Endothelial cell of umbilical vein (primary cell): Measurements from ENCODE around the gene WDR27. TPM values are rescaled to one million over a fixed set of nuclear protein-coding genes. Genes with fewer than 3 reads are reported as not detected.

Source experiments
- BruUV-seq: library from RNA; stranded (reverse); fragments of 400-500 nt; replicated peaks from 2 replicates; lab custom pipeline; 2021; lab: Mats Ljungman, UMichigan
- CTCF ChIA-PET: fragments of 300-600, 350-600 bp; sonication (Branson Sonifier 250); formaldehyde crosslinking; loops from one replicate; lab custom pipeline; 2021; ENCODE audit warnings: antibody characterized with exemption, inconsistent platforms; lab: Charles Lee
- POLR2A ChIA-PET: fragments of 300-600, 350-600 bp; sonication (Branson Sonifier 250); formaldehyde crosslinking; loops from one replicate; lab custom pipeline; 2021; ENCODE audit warnings: antibody characterized with exemption, inconsistent platforms; lab: Charles Lee
- DNase-seq: peaks from one replicate; pipeline ENCODE4 v3.0.0-alpha.2; 2011; ENCODE audit warnings: low read depth, low spot score
- FAIRE-seq: peaks from 2 replicates; lab custom pipeline; 2011; peaks lifted over from hg19 to GRCh38; lab: Jason Lieb, UNC
- H2AFZ ChIP-seq: 2 replicates; pipeline ENCODE4 v1.6.0; 2012; ENCODE audit warnings: low read depth, low read length, control low read depth, inconsistent platforms
- H3K27ac ChIP-seq: 2 replicates; pipeline ENCODE4 v1.5.1; 2011; ENCODE audit warnings: low read depth, mild to moderate bottlenecking, control low read depth, low read length, moderate library complexity; ENCODE audit not compliant: insufficient read depth
- H3K27me3 ChIP-seq, 2 experiments: 2 replicates each; pipeline versions ENCODE4 v1.6.0 to v1.6.1; 2011; ENCODE audit warnings: low read length in 2 of 2, mixed read lengths in 1 of 2; ENCODE audit not compliant: control insufficient read depth in 2 of 2, insufficient read depth in 2 of 2
- H3K36me3 ChIP-seq, 2 experiments: 2 replicates in 1 of 2; 3 replicates in 1 of 2; pipeline ENCODE4 v1.5.1; 2011; ENCODE audit warnings: low read length in 2 of 2, mild to moderate bottlenecking in 1 of 2, moderate library complexity in 1 of 2; ENCODE audit not compliant: control insufficient read depth in 2 of 2, insufficient read depth in 2 of 2; ENCODE audit errors: extremely low read depth in 1 of 2
- H3K4me1 ChIP-seq: 3 replicates; pipeline ENCODE4 v1.5.1; 2011; ENCODE audit warnings: mild to moderate bottlenecking, low read length; ENCODE audit not compliant: control insufficient read depth, insufficient read depth; ENCODE audit errors: extremely low read depth
- H3K4me2 ChIP-seq: 2 replicates; pipeline ENCODE4 v1.6.1; 2011; ENCODE audit warnings: low read length, control low read depth, mixed read lengths; ENCODE audit not compliant: insufficient read depth
- H3K4me3 ChIP-seq, 3 experiments: fragments of 200-600 bp in 1 of 3; sonication (generic), shearing (Covaris generic) in 1 of 3; replicated peaks in 1 of 3; 2 replicates each; pipeline ENCODE4 v1.5.1; 2011 to 2016; ENCODE audit warnings: control low read depth in 3 of 3, low read length in 3 of 3, mild to moderate bottlenecking in 2 of 3, inconsistent platforms in 1 of 3, low read depth in 1 of 3, moderate library complexity in 1 of 3; ENCODE audit not compliant: insufficient read depth in 1 of 3
- H3K79me2 ChIP-seq: 2 replicates; pipeline ENCODE4 v1.6.0; 2012; ENCODE audit warnings: low read length, inconsistent platforms; ENCODE audit not compliant: control insufficient read depth, insufficient read depth
- H3K9ac ChIP-seq: replicated peaks from 2 replicates; pipeline ENCODE3; 2011; ENCODE audit warnings: low read length, control low read depth; ENCODE audit not compliant: insufficient read depth; ENCODE audit errors: extremely low read depth
- H3K9me1 ChIP-seq: replicated peaks from 3 replicates; pipeline ENCODE4 v1.6.0; 2011; ENCODE audit warnings: mild to moderate bottlenecking, low read length; ENCODE audit not compliant: control insufficient read depth, insufficient read depth; ENCODE audit errors: extremely low read depth
- H3K9me3 ChIP-seq: replicated peaks from 2 replicates; pipeline ENCODE4 v1.5.1; 2012; ENCODE audit warnings: low read length, inconsistent platforms; ENCODE audit not compliant: control insufficient read depth, insufficient read depth
- H4K20me1 ChIP-seq: replicated peaks from 2 replicates; pipeline ENCODE3; 2011; ENCODE audit warnings: mild to moderate bottlenecking, low read length; ENCODE audit not compliant: control insufficient read depth, insufficient read depth; ENCODE audit errors: extremely low read depth
- EZH2 ChIP-seq: IDR thresholded peaks from 2 replicates; pipeline ENCODE4 v1.6.1; 2012; ENCODE audit warnings: borderline replicate concordance, low read depth, mild to moderate bottlenecking, moderate library complexity, low read length, inconsistent platforms; ENCODE audit not compliant: severe bottlenecking
- FOS ChIP-seq: IDR thresholded peaks from 2 replicates; pipeline ENCODE4 v1.6.1; 2011; ENCODE audit warnings: mild to moderate bottlenecking, low read length, moderate library complexity, borderline replicate concordance; ENCODE audit not compliant: insufficient read depth
- GATA2 ChIP-seq: IDR thresholded peaks from 2 replicates; pipeline ENCODE4 v1.7.0; 2011; ENCODE audit warnings: low read depth, mild to moderate bottlenecking, moderate library complexity, mixed read lengths, low read length; ENCODE audit not compliant: insufficient read length, insufficient read depth
- JUN ChIP-seq: IDR thresholded peaks from 2 replicates; pipeline ENCODE4 v1.6.1; 2011; ENCODE audit warnings: borderline replicate concordance, low read depth; ENCODE audit not compliant: insufficient read length, insufficient read depth
- MYC ChIP-seq: IDR thresholded peaks from one replicate; pipeline ENCODE4 v1.6.1; 2011; ENCODE audit warnings: mild to moderate bottlenecking, low read depth, low read length
- POLR2A ChIP-seq: IDR thresholded peaks from 2 replicates; pipeline ENCODE4 v1.6.1; 2012; ENCODE audit warnings: low read depth, mild to moderate bottlenecking, control low read depth, low read length
- POLR2AphosphoS5 ChIP-seq: IDR thresholded peaks from 2 replicates; pipeline ENCODE4 v1.6.1; 2012; ENCODE audit warnings: low read depth, mild to moderate bottlenecking, control low read depth, low read length, moderate library complexity; ENCODE audit not compliant: insufficient read depth
- dilution Hi-C: fragments of 300-500 bp; cut with MboI; formaldehyde crosslinking; loops from one replicate; pipeline ENCODE4 v1.15.0; 2019; ENCODE audit warnings: low sequenced_read_pairs; ENCODE audit not compliant: extremely low pct_ligation_motif_present
- intact Hi-C: fragments of 100-400 bp; cut with micrococcal nuclease; formaldehyde crosslinking; loops from one replicate; pipeline ENCODE4 v1.10.0; 2022
- polyA plus RNA-seq, 4 experiments: library from polyadenylated mRNA; depleted of rRNA in 3 of 4; stranded (reverse) in 3 of 4; unstranded in 1 of 4; fragments of >200 nt; gene quantifications; 2 replicates each; pipeline versions ENCODE4 v1.2.1 to v1.2.3, GENCODE V29; 2011 to 2012; ENCODE audit warnings: missing spikeins in 1 of 4
- total RNA-seq: library from RNA; stranded (reverse); gene quantifications from 2 replicates; pipeline ENCODE4 v1.2.3, GENCODE V29; 2021
- TF ChIP-seq, protein P1 (sequence below): IDR thresholded peaks from 2 replicates; pipeline ENCODE4 v1.6.1; 2011; ENCODE audit not compliant: insufficient read depth, insufficient read length

Gene WDR27
- total and polyA plus RNA-seq, 2 donors (not counting 3 experiments of a cell fraction or from before 2014, with no cell fraction given): 60.1 to 69.7 TPM

DNA sequence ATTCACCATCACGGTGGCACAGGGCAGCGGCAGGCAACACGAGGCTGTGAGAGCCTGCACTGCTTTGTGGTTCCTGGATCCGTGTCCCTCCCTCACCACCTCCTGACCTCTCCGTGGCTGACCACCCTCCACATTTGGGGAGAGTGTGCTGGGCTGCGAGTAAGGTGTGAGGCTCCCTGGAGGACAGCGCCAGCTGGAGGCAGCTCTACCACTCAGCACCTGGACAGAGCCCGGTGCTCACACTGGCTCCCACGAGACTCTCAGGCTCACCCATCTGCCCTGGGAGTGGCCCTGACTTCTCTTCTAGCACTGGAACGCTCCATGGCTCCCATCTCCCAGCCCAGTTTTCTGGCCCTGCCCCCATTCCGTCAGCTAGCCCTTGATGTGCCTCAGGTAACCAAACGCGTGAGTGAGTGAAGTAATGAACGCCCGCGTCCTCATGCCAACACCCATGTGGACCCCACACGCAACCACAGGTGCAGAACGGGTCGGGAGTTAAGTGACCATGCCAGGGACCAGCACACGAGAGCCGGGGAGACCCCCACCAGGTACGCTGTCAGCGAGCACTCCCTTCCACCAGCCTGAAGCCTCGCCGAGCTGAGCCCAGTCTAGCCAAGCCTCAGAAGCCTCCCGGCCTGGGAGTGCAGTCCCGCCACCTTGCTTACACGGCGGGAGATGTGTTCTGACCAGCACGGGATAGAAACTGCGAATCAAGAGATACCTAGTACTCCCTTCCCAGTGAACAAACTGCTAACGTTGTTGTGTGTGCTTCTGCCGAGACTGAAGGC is 137.2 kb downstream of the WDR27 start:
- Histone ChIP-seq H3K9me1 (no peaks in the 10 kb centered on the region), H3K36me3 (peaks cover 0 to under 1% of the 10 kb centered on the region in 2 experiments), H3K27ac (no peak overlapping the region), H3K4me1 (no peaks in the 10 kb centered on the region), H3K9ac (no peak overlapping the region), H3K4me3 (no peak overlapping the region), H3K9me3 (no peaks in the 10 kb centered on the region), H3K4me2 (no peak overlapping the region), H2AFZ (no peak overlapping the region), H4K20me1 (no peaks in the 10 kb centered on the region), H3K79me2 (no peaks in the 10 kb centered on the region), H3K27me3 (no peaks in the 10 kb centered on the region)
- BruUV-seq: no TSS peak
- FAIRE-seq (no peak), DNase-seq (no peak)
- ChIA-PET CTCF (no interaction called here), POLR2A (no interaction called here)
- no peak for TF ChIP-seq GATA2
- TF ChIP-seq POLR2AphosphoS5: no peak
- TF ChIP-seq, protein P1, sequence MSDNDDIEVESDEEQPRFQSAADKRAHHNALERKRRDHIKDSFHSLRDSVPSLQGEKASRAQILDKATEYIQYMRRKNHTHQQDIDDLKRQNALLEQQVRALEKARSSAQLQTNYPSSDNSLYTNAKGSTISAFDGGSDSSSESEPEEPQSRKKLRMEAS: no peak
- TF ChIP-seq JUN: no peak
- no peak for TF ChIP-seq EZH2
- TF ChIP-seq POLR2A: no peak
- TF ChIP-seq MYC: no peak
- TF ChIP-seq FOS: no peak
- intact Hi-C loops: no loop called here
- dilution Hi-C loops: no loop called here
